Measurements from ENCODE around the gene WFDC1. TPM values are rescaled to one million over a fixed set of nuclear protein-coding genes. Genes with fewer than 3 reads are reported as not detected.

The WFDC1 gene
- total and polyA plus RNA-seq, 4 donors = 6.5 to 14.8 (median 11.4) TPM

DNA sequence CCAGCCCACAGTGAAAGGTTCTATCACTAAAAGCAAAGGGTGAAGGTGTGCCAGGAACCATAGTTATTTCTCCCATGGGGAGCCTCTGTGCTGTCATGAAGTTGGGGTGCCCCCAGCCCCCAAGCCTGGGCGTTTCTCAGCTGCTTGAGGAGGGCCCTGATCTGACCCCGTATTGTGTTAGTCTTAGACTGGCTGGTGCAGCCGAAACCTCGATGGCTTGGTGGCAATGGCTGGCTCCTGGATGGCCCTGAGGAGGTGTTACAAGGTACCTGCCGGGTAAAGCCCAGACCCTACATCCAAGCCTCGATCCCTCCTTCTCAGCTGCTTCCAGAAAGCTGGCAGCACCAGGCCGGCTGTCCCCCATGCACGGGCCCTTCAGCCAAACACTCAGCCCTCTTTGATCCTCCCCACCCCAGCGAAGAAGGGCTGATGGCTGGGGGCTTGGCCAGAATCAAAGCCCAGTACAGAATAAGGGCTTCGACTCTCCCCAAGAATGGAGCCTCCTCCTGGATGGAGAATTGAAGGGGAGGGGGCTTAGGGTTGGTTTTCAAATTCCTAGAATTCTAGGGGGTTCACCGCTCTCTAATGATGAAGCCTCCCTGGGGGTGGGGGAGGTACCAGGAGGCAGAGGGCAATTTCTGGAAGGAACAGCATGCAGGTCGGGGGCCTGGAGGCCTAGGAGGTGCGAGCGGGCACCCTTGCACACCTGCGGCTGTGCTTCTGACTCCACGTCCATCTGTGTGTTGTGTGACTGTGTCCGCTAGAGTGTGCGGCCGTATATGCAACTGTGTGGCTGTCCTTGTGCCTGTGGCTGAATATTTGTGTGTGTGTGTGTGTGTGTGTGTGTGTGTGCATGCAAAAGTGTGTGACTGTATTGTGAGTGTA is 23.7 kb downstream of the WFDC1 start:
- Histone ChIP-seq H3K36me3 (ENCODE audit: control insufficient read depth in 4 of 4, insufficient read depth in 4 of 4, low read length in 4 of 4) (no peaks in the 10 kb centered on the region), H3K27me3 (ENCODE audit: control insufficient read depth in 3 of 3, insufficient read depth in 3 of 3, low read length in 2 of 3) (no peaks in the 10 kb centered on the region), H3K9ac (ENCODE audit: insufficient read depth in 1 of 2, low read length in 2 of 2) (no peak overlapping the region), H3K4me3 (no peak overlapping the region), H3K27ac (ENCODE audit: low read depth in 1 of 2, low read length in 1 of 2) (no peak overlapping the region), H3K9me3 (ENCODE audit: control insufficient read depth in 4 of 4, insufficient read depth in 3 of 4, low read length in 3 of 4) (peaks cover 0 to 7% (median 0%) of the 10 kb centered on the region in 4 donors), H3K4me1 (ENCODE audit: control insufficient read depth in 5 of 5, insufficient read depth in 5 of 5, low read length in 5 of 5) (no peaks in the 10 kb centered on the region)
- ATAC-seq (ENCODE audit: insufficient read depth, low FRiP score) (no peak), DNase-seq (no peak)
- TF ChIP-seq, protein P1, sequence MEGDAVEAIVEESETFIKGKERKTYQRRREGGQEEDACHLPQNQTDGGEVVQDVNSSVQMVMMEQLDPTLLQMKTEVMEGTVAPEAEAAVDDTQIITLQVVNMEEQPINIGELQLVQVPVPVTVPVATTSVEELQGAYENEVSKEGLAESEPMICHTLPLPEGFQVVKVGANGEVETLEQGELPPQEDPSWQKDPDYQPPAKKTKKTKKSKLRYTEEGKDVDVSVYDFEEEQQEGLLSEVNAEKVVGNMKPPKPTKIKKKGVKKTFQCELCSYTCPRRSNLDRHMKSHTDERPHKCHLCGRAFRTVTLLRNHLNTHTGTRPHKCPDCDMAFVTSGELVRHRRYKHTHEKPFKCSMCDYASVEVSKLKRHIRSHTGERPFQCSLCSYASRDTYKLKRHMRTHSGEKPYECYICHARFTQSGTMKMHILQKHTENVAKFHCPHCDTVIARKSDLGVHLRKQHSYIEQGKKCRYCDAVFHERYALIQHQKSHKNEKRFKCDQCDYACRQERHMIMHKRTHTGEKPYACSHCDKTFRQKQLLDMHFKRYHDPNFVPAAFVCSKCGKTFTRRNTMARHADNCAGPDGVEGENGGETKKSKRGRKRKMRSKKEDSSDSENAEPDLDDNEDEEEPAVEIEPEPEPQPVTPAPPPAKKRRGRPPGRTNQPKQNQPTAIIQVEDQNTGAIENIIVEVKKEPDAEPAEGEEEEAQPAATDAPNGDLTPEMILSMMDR (IDR thresholded peaks at IDR 0.05; ENCODE audit: control extremely low read depth, extremely low read depth) = no peak
- 84% methylated on average over 19 of the region's 19 CpGs for WGBS, 2 donors

DNA sequence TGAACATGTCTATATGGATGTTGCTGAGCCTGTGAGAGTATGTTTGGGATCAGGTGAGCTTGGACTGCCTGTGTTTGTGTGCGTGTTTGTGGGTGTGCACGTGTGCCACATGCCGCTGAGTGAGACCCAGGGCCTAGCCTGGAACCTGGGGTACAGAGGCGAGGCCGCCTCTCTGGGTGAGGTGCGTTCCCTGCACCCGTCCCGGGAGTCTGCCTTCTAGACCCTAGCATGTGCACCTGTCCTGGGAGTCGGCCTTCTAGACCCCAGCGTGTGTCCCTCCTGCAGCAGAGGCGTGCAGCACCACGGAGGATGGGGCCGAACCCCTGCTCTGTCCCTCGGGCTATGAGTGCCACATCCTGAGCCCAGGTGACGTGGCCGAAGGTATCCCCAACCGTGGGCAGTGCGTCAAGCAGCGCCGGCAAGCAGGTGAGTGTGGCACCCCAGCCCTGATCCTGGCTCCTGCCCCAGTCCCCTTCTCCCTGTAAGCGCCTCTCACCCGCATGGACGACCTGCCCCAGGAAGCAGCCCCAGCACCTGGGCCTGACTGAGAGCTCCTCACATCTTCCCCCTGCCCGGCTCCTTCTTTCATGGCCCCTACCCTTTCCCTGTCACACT is 24.6 kb downstream of the WFDC1 start:
- Histone ChIP-seq H3K27ac (ENCODE audit: low read depth in 1 of 2, low read length in 1 of 2) (no peak overlapping the region), H3K36me3 (ENCODE audit: control insufficient read depth in 4 of 4, insufficient read depth in 4 of 4, low read length in 4 of 4) (no peaks in the 10 kb centered on the region), H3K9me3 (ENCODE audit: control insufficient read depth in 4 of 4, insufficient read depth in 3 of 4, low read length in 3 of 4) (peaks cover 0 to 7% (median 0%) of the 10 kb centered on the region in 4 donors), H3K27me3 (ENCODE audit: control insufficient read depth in 3 of 3, insufficient read depth in 3 of 3, low read length in 2 of 3) (no peaks in the 10 kb centered on the region), H3K9ac (ENCODE audit: insufficient read depth in 1 of 2, low read length in 2 of 2) (no peak overlapping the region), H3K4me1 (ENCODE audit: control insufficient read depth in 5 of 5, insufficient read depth in 5 of 5, low read length in 5 of 5) (no peaks in the 10 kb centered on the region), H3K4me3 (no peak overlapping the region)
- TF ChIP-seq, protein P1 (IDR thresholded peaks at IDR 0.05; ENCODE audit: control extremely low read depth, extremely low read depth) = no peak
- ATAC-seq (ENCODE audit: insufficient read depth, low FRiP score) (no peak), DNase-seq (no peak)
- WGBS, 2 donors = 95 to 97% methylated on average over 24 of the region's 24 CpGs

DNA sequence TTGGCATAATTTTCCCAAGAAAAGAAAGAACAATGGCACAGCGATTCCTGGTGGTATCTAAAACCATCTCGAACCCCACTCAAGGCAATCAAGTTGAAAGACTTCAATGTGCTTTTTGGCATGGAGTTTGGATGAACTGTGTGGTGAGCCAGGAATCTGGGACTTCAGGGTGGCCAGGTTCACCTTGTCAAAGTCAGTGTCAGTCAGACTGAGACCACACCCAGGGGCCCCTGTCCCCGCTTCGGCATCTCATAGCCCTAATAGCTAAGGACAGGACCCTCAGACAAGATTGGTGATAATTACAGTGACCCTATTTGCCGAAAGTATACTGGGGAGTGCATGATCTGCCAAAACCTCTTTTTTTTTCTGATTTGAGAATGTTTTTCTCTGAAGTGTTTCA is 25.8 kb downstream of the WFDC1 start:
- ATAC-seq (ENCODE audit: insufficient read depth, low FRiP score) = no peak
- H3K9me3 ChIP-seq (ENCODE audit: control insufficient read depth in 4 of 4, insufficient read depth in 3 of 4, low read length in 3 of 4) = peaks cover 0 to 7% (median 0%) of the 10 kb centered on the region in 4 donors
- 90 to 97% methylated on average over 5 of the region's 5 CpGs for WGBS, 2 donors

More for the DNA sequence above, 25.8 kb downstream of the WFDC1 start:
- Histone ChIP-seq H3K27ac (ENCODE audit: low read depth in 1 of 2, low read length in 1 of 2) (no peak overlapping the region), H3K4me1 (ENCODE audit: control insufficient read depth in 5 of 5, insufficient read depth in 5 of 5, low read length in 5 of 5) (no peaks in the 10 kb centered on the region), H3K27me3 (ENCODE audit: control insufficient read depth in 3 of 3, insufficient read depth in 3 of 3, low read length in 2 of 3) (no peaks in the 10 kb centered on the region), H3K4me3 (no peak overlapping the region), H3K36me3 (ENCODE audit: control insufficient read depth in 4 of 4, insufficient read depth in 4 of 4, low read length in 4 of 4) (no peaks in the 10 kb centered on the region), H3K9ac (ENCODE audit: insufficient read depth in 1 of 2, low read length in 2 of 2) (no peak overlapping the region)
- TF ChIP-seq, protein P1 (IDR thresholded peaks at IDR 0.05; ENCODE audit: control extremely low read depth, extremely low read depth) = no peak
- no peak for DNase-seq
